ENCODE data around the gene CIAPIN1.
"Not testable (repeated sequence)": the region's sequence is repeated elsewhere in the genome, so short reads cannot be mapped to it uniquely, and the experiment has no call there.

CIAPIN1 gene

DNA sequence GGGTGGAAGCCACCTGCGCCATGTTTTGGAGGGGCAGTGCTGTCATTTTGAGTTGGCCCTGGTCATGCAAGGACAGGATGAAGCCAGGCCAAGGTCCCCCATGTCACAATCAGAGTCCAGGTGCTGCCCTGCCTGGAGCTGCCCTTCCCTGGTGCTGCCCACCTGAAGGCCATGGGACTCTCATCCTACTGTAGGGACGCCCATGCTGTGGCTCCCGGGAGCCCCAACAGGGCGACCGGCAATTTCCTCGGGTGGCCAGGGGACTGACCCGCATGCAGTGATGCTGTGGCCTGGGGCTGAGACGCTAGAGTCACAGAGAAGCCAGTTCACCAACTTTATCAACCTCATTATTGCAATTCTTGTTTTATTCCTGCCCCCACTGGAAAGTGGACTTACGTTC lies 34.6 kb downstream of the CIAPIN1 start:
- Mint-ChIP-seq H3K36me3 (no peaks in the 10 kb centered on the region), H3K27ac (no peak overlapping the region), H3K4me1 (peaks cover 36% of the 10 kb centered on the region), H3K4me3 (no peak overlapping the region), H3K9me3 (no peaks in the 10 kb centered on the region), H3K27me3 (no peaks in the 10 kb centered on the region)
- DNase-seq (ENCODE audit: low spot score in 2 of 2) (no peak), ATAC-seq (ENCODE audit: low read depth) (no peak)

DNA sequence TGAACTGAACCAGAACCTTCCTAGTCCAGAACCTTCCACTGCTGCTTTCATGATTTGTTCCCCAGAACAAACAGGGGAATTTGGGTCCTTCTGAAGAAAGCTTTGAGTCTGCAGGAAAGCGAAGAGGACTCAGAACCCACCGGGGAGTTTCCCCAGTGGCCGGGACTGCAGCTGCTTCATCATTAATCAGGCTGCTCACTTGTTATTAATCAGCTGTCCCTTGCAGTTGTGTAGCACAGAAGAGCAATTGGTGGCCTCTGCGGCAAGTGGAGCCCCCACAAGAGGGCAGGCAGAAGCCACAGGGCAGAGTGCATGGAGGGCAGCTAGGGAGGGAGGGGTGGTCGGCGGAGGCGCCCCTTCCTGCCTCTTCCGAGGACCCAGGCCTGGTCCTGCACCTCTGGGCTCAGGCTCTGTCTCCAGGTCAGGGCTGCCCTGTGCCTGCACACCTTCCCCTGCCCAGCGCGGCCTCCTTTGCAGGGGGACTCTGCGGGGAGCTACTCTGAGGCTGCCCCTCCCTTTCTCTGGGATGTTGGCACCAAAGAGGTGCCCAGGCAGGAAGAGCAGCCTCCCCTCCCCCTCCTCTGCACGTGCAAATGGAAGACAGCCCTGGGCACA lies 35.7 kb downstream of the CIAPIN1 start:
- H3K9me3 Mint-ChIP-seq, result no peaks in the 10 kb centered on the region
- H3K27ac Mint-ChIP-seq, result no peak overlapping the region
- peaks cover 28% of the 10 kb centered on the region for H3K4me1 Mint-ChIP-seq
- DNase-seq (ENCODE audit: low spot score in 2 of 2) (no peak), ATAC-seq (ENCODE audit: low read depth) (no peak)
- H3K4me3 Mint-ChIP-seq, result no peak overlapping the region
- H3K36me3 Mint-ChIP-seq, result no peaks in the 10 kb centered on the region
- no peaks in the 10 kb centered on the region for H3K27me3 Mint-ChIP-seq

GRCh38 chr16:57409870-57410587 lies 37.2 kb downstream of the CIAPIN1 start:
- H3K4me1 Mint-ChIP-seq, result peaks cover 29% of the 10 kb centered on the region
- no peaks in the 10 kb centered on the region for H3K27me3 Mint-ChIP-seq
- no peak for ATAC-seq (ENCODE audit: low read depth)
- no peak overlapping the region for H3K27ac Mint-ChIP-seq
- no peaks in the 10 kb centered on the region for H3K9me3 Mint-ChIP-seq
- no peaks in the 10 kb centered on the region for H3K36me3 Mint-ChIP-seq
- no peak for DNase-seq (ENCODE audit: low spot score in 2 of 2)
- no peak overlapping the region for H3K4me3 Mint-ChIP-seq

- no peak for ATAC-seq (ENCODE audit: low read depth)
- Mint-ChIP-seq H3K27ac (no peak overlapping the region), H3K4me1 (peaks cover 29% of the 10 kb centered on the region), H3K9me3 (no peaks in the 10 kb centered on the region), H3K4me3 (no peak overlapping the region), H3K27me3 (no peaks in the 10 kb centered on the region), H3K36me3 (no peaks in the 10 kb centered on the region)
- no peak for DNase-seq (ENCODE audit: low spot score in 2 of 2)
Measured at GRCh38 chr16:57409065-57409464, 38.1 kb downstream of the CIAPIN1 start.

- Mint-ChIP-seq H3K36me3 (no peaks in the 10 kb centered on the region), H3K4me1 (peaks cover 16% of the 10 kb centered on the region), H3K27ac (no peak overlapping the region), H3K9me3 (no peaks in the 10 kb centered on the region), H3K4me3 (no peak overlapping the region), H3K27me3 (no peaks in the 10 kb centered on the region)
- DNase-seq (ENCODE audit: low spot score in 2 of 2) (no peak), ATAC-seq (ENCODE audit: low read depth) (no peak)
Measured at GRCh38 chr16:57407521-57408353, 39.4 kb downstream of the CIAPIN1 start.

GRCh38 chr16:57406881-57407280 lies 40.3 kb downstream of the CIAPIN1 start:
- ATAC-seq (ENCODE audit: low read depth) (no peak), DNase-seq (ENCODE audit: low spot score in 2 of 2) (no peak)
- Mint-ChIP-seq H3K36me3 (no peaks in the 10 kb centered on the region), H3K4me3 (no peak overlapping the region), H3K4me1 (peaks cover 16% of the 10 kb centered on the region), H3K27ac (no peak overlapping the region), H3K9me3 (no peaks in the 10 kb centered on the region), H3K27me3 (no peaks in the 10 kb centered on the region)

GRCh38 chr16:57405097-57405496 lies 42.1 kb downstream of the CIAPIN1 start:
- ATAC-seq (ENCODE audit: low read depth), result no peak
- Mint-ChIP-seq H3K4me1 (peaks cover 17% of the 10 kb centered on the region), H3K36me3 (no peaks in the 10 kb centered on the region), H3K27me3 (no peaks in the 10 kb centered on the region), H3K27ac (no peak overlapping the region), H3K4me3 (no peak overlapping the region), H3K9me3 (no peaks in the 10 kb centered on the region)
- no peak for DNase-seq (ENCODE audit: low spot score in 2 of 2)

DNA sequence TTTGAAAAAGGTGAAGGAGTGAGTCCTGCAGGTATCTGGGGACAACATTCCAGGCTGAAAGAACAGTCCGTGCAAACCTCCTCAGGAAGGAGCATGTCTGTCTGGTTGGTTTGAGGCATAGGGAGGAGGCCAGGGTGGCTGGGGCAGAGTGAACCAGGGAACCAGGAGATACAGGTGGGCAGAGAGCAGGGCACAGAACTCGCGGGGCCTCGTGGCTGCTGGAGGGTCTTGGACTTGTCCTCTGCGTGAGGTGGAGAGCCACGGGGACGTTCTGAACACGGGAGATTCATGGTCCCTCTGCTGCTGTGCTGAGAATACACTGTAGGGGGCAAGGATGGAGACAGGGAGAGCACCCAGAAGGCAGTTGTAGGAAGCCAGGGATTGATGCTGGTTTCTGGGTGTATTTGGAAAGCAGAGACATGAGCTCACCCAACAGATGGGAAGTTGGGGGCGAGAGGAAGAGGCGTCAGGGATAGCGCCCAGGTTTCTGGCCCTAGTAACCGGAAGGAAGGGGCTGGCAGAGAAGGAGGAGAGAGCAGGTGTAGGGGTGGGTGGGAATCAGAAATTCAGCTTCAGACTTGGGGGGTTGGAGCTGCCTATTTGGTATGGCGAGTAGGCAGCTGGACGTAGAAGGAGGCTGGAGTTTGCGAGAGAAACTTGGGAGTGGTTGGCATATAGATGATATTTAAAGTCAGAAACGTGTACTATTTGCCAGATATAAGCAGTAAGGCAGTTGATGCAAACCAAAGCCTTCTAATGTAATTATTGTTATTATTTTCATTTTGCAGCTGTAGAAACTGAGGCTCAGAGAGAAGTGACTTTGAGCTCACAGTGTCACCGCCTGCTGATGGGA lies 43.0 kb downstream of the CIAPIN1 start, which contains the start of gene CCL17:
CCL17 (plus strand) TSS at position 803 of the 853 bp plus-strand sequence. CDS start 9,166 bp downstream, outside the sequence.
- Mint-ChIP-seq H3K4me1 (peaks cover 17% of the 10 kb centered on the region), H3K27me3 (no peaks in the 10 kb centered on the region), H3K4me3 (no peak within 1 kb of the TSS), H3K9me3 (no peaks in the 10 kb centered on the region), H3K27ac (no peak within 1 kb of the TSS), H3K36me3 (no peaks in the 10 kb centered on the region)
- DNase-seq (ENCODE audit: low spot score in 2 of 2), result no peak
- no peak for ATAC-seq (ENCODE audit: low read depth)

GRCh38 chr16:57401943-57402640 lies 45.1 kb downstream of the CIAPIN1 start:
- DNase-seq (ENCODE audit: low spot score in 2 of 2) (no peak), ATAC-seq (ENCODE audit: low read depth) (no peak)
- Mint-ChIP-seq H3K27me3 (no peaks in the 10 kb centered on the region), H3K4me3 (no peak overlapping the region), H3K9me3 (no peaks in the 10 kb centered on the region), H3K36me3 (no peaks in the 10 kb centered on the region), H3K4me1 (peaks cover 16% of the 10 kb centered on the region), H3K27ac (no peak overlapping the region)

- not testable (repeated sequence) for DNase-seq (ENCODE audit: low spot score in 2 of 2); H3K36me3 Mint-ChIP-seq; H3K9me3 Mint-ChIP-seq; H3K27ac Mint-ChIP-seq; ATAC-seq (ENCODE audit: low read depth); H3K4me3 Mint-ChIP-seq; H3K27me3 Mint-ChIP-seq
- H3K4me1 Mint-ChIP-seq, result peaks cover 10% of the 10 kb centered on the region
Measured at GRCh38 chr16:57397493-57397892, 49.7 kb downstream of the CIAPIN1 start.

DNA sequence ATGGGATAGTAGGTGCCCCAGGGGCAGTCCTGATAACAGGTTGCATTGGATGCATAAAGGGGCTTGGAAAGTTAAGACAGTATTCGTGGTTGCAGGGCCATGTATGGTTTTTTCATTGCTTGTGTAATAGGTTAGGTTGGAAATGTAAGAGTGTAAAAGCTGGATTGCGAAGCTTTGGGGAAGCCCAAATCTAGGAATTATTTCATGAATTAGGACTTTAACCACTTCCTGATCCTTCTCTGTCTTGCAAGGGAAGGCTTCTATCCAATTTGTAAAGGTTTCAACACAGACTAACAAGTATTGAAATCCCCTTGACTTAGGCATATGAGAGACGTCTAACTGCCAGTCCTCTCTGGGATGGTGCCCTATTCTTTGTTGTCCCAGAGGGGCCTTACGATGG lies 50.4 kb downstream of the CIAPIN1 start:
- H3K4me1 Mint-ChIP-seq, result peaks cover 10% of the 10 kb centered on the region
- no peak overlapping the region for H3K4me3 Mint-ChIP-seq
- no peaks in the 10 kb centered on the region for H3K9me3 Mint-ChIP-seq
- no peaks in the 10 kb centered on the region for H3K27me3 Mint-ChIP-seq
- H3K27ac Mint-ChIP-seq, result no peak overlapping the region
- DNase-seq (ENCODE audit: low spot score in 2 of 2), result no peak
- no peaks in the 10 kb centered on the region for H3K36me3 Mint-ChIP-seq
- no peak for ATAC-seq (ENCODE audit: low read depth)

DNA sequence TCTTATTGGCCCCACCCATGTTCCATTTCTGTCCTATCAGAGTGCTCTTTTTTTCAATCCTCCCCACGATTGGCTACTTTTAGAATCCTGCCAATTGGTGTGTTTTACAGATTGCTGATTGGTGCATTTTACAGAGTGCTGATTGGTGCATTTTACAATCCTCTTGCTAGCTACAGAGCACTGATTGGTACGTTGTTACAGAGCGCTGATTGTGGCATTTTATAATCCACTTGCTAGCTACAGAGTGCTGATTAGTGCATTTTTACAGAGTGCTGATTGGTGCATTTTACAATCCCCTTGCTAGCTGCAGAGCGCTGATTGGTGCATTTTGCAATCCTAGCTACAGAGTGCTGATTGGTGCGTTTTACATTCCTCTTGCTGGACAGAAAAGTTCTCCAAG lies 52.2 kb downstream of the CIAPIN1 start:
- Mint-ChIP-seq H3K27me3 (no peaks in the 10 kb centered on the region), H3K4me3 (no peak overlapping the region), H3K9me3 (no peaks in the 10 kb centered on the region), H3K4me1 (peaks cover 5% of the 10 kb centered on the region), H3K36me3 (no peaks in the 10 kb centered on the region), H3K27ac (no peak overlapping the region)
- no peak for DNase-seq (ENCODE audit: low spot score in 2 of 2)
- no peak for ATAC-seq (ENCODE audit: low read depth)

DNA sequence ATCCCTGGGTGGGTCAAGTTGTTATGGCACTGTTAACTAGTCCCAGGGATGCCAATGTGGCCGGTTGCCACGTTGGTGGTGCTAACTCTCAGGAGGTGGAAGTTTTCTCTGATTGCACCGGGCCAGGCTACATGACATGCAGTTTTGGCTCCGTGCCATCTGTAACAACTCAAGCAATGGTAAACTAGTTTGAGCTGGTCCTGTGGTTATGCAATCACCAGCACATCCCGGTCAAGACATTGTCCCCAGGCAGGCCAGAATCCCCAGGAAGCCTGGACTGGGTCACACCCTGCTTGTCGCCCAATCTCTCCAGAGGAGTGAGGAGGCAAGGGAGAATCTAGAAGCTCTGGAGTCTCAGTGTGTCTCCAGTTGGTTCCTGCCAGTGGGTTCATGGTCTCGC lies 52.7 kb downstream of the CIAPIN1 start:
- DNase-seq (ENCODE audit: low spot score in 2 of 2) (no peak), ATAC-seq (ENCODE audit: low read depth) (no peak)
- Mint-ChIP-seq H3K4me3 (no peak overlapping the region), H3K9me3 (no peaks in the 10 kb centered on the region), H3K36me3 (no peaks in the 10 kb centered on the region), H3K4me1 (peaks cover 4% of the 10 kb centered on the region), H3K27ac (no peak overlapping the region), H3K27me3 (no peaks in the 10 kb centered on the region)
